B cell (primary cell): ENCODE measurements around the gene NCMAP. TPM values are rescaled to one million over a fixed set of nuclear protein-coding genes. Genes with fewer than 3 reads are reported as not detected.

Experiments
- ATAC-seq: fragments of 200-7000 bp; cut with Tn5 transposase; one replicate; pipeline ENCODE4 v1.10.0; 2021; ENCODE audit warnings: low read depth, mild to moderate bottlenecking, moderate number of reproducible peaks, moderate library complexity
- CTCF ChIA-PET: fragments of 350-600 bp; sonication (Branson Sonifier 250); formaldehyde crosslinking; loops from one replicate; lab custom pipeline; 2021; ENCODE audit warnings: antibody characterized with exemption, inconsistent platforms; lab: Charles Lee
- POLR2A ChIA-PET: fragments of 350-600 bp; sonication (Branson Sonifier 250); formaldehyde crosslinking; loops from one replicate; lab custom pipeline; 2021; ENCODE audit warnings: antibody characterized with exemption; lab: Charles Lee
- DNase-seq: peaks from one replicate; pipeline ENCODE4 v3.0.0; 2013
- H2AFZ ChIP-seq: 2 replicates; pipeline ENCODE4 v1.6.1; 2012; ENCODE audit warnings: mild to moderate bottlenecking, low read depth, low read length; ENCODE audit not compliant: insufficient read depth, poor library complexity, severe bottlenecking
- H3K27ac ChIP-seq, 2 donors: 1 replicate in 1 of 2; 2 replicates in 1 of 2; pipeline ENCODE4 v1.5.1; 2012 to 2013; ENCODE audit warnings: low read length in 2 of 2, mild to moderate bottlenecking in 2 of 2, moderate library complexity in 1 of 2
- H3K27me3 ChIP-seq, 4 experiments: fragments of 200-600 bp in 1 of 4; sonication (generic) in 1 of 4; replicated peaks in 1 of 4; 1 replicate in 2 of 4; 2 replicates in 2 of 4; pipeline versions ENCODE4 v1.6.1 to v1.7.0; 2013 to 2016; ENCODE audit warnings: low read length in 3 of 4, mild to moderate bottlenecking in 2 of 4, mixed read lengths in 1 of 4, moderate library complexity in 1 of 4; ENCODE audit not compliant: insufficient read depth in 4 of 4, control insufficient read depth in 3 of 4; ENCODE audit errors: control extremely low read depth in 1 of 4
- H3K36me3 ChIP-seq, 2 experiments: replicated peaks in 1 of 2; 1 replicate in 1 of 2; 2 replicates in 1 of 2; pipeline versions ENCODE4 v1.6.1 to v1.7.1; 2013; ENCODE audit warnings: low read length in 1 of 2; ENCODE audit not compliant: insufficient read depth in 2 of 2, control insufficient read depth in 1 of 2; ENCODE audit errors: control extremely low read depth in 1 of 2, extremely low read depth in 1 of 2
- H3K4me1 ChIP-seq, 2 donors: fragments of 200-600 bp in 1 of 2; sonication (generic) in 1 of 2; 1 replicate in 1 of 2; 2 replicates in 1 of 2; pipeline versions ENCODE4 v1.5.1 to v1.6.1; 2013 to 2017; ENCODE audit warnings: low read length in 2 of 2; ENCODE audit not compliant: control insufficient read depth in 2 of 2, insufficient read depth in 2 of 2
- H3K4me2 ChIP-seq: replicated peaks from 2 replicates; pipeline ENCODE3; 2012; ENCODE audit warnings: mild to moderate bottlenecking, low read depth, low read length; ENCODE audit not compliant: poor library complexity, severe bottlenecking
- H3K4me3 ChIP-seq, 5 experiments: fragments of 200-600 bp in 1 of 5; sonication (generic) in 1 of 5; 1 replicate in 3 of 5; 2 replicates in 2 of 5; pipeline versions ENCODE4 v1.5.1 to v1.7.0; 2011 to 2016; ENCODE audit warnings: low read length in 4 of 5, mild to moderate bottlenecking in 4 of 5, low read depth in 2 of 5, control low read depth in 1 of 5, moderate library complexity in 1 of 5; ENCODE audit not compliant: insufficient read depth in 1 of 5; ENCODE audit errors: control extremely low read depth in 1 of 5, extremely low read depth in 1 of 5
- H3K79me2 ChIP-seq: fragments of 200-600 bp; sonication (generic); one replicate; pipeline ENCODE4 v1.6.0; 2016; ENCODE audit warnings: low read length; ENCODE audit not compliant: control insufficient read depth, insufficient read depth
- H3K9ac ChIP-seq: fragments of 200-600 bp; sonication (generic); 2 replicates; pipeline ENCODE4 v1.6.1; 2017; ENCODE audit warnings: mild to moderate bottlenecking, low read length, moderate library complexity
- H3K9me3 ChIP-seq, 3 donors: one replicate each; pipeline versions ENCODE4 v1.6.1 to v1.7.1; 2013; ENCODE audit warnings: low read length in 2 of 3; ENCODE audit not compliant: control insufficient read depth in 2 of 3, insufficient read depth in 1 of 3; ENCODE audit errors: control extremely low read depth in 1 of 3
- H4K20me1 ChIP-seq: 2 replicates; pipeline ENCODE4 v1.6.0; 2012; ENCODE audit warnings: mild to moderate bottlenecking, low read length; ENCODE audit not compliant: insufficient read depth, control insufficient read depth, poor library complexity, severe bottlenecking
- H3K27ac Mint-ChIP-seq: one replicate; pipeline ENCODE4 v1.8.0; 2021; ENCODE audit warnings: mixed read lengths
- H3K27me3 Mint-ChIP-seq: one replicate; pipeline ENCODE4 v1.8.0; 2021; ENCODE audit warnings: mixed read lengths
- H3K4me1 Mint-ChIP-seq: one replicate; pipeline ENCODE4 v1.8.0; 2021; ENCODE audit warnings: mixed read lengths
- H3K4me3 Mint-ChIP-seq: one replicate; pipeline ENCODE4 v1.8.0; 2021; ENCODE audit warnings: mixed read lengths
- H3K9me3 Mint-ChIP-seq: one replicate; pipeline ENCODE4 v1.8.0; 2022; ENCODE audit warnings: mixed read lengths; ENCODE audit not compliant: insufficient read depth
- EZH2 ChIP-seq: IDR thresholded peaks from 2 replicates; pipeline ENCODE4 v1.6.1; 2012; ENCODE audit warnings: borderline replicate concordance, low read depth, mild to moderate bottlenecking, moderate library complexity, low read length; ENCODE audit not compliant: insufficient read depth, poor library complexity, severe bottlenecking
- WGBS: methylation state at CpG from one replicate; pipeline ENCODE4 v1.1.5; 2013; ENCODE audit warnings: missing lambda C conversion rate; ENCODE audit not compliant: insufficient coverage; 5-methylcytosine and 5-hydroxymethylcytosine counted together
- intact Hi-C: fragments of 100-400 bp; cut with micrococcal nuclease; formaldehyde crosslinking; loops from one replicate; pipeline ENCODE4 v1.10.0; 2022
- polyA plus RNA-seq: library from polyadenylated mRNA; depleted of rRNA; stranded (reverse); fragments of >200 nt; gene quantifications from 2 replicates; pipeline ENCODE4 v1.2.3, GENCODE V29; 2012
- total RNA-seq, 2 donors: library from RNA; stranded (reverse); fragments of 120-200 nt in 1 of 2; gene quantifications; 1 replicate in 1 of 2; 2 replicates in 1 of 2; pipeline versions ENCODE4 v1.2.3 to v1.2.4, GENCODE V29; 2013 to 2022
- TF ChIP-seq, protein P1 (sequence below): fragments of 200-600 bp; IDR thresholded peaks from one replicate; pipeline ENCODE4 v1.8.0; 2022; ENCODE audit warnings: antibody characterized with exemption, mild to moderate bottlenecking

NCMAP gene
- total and polyA plus RNA-seq, 2 donors (not counting 1 experiment from before 2014, with no cell fraction given) = not detected

DNA sequence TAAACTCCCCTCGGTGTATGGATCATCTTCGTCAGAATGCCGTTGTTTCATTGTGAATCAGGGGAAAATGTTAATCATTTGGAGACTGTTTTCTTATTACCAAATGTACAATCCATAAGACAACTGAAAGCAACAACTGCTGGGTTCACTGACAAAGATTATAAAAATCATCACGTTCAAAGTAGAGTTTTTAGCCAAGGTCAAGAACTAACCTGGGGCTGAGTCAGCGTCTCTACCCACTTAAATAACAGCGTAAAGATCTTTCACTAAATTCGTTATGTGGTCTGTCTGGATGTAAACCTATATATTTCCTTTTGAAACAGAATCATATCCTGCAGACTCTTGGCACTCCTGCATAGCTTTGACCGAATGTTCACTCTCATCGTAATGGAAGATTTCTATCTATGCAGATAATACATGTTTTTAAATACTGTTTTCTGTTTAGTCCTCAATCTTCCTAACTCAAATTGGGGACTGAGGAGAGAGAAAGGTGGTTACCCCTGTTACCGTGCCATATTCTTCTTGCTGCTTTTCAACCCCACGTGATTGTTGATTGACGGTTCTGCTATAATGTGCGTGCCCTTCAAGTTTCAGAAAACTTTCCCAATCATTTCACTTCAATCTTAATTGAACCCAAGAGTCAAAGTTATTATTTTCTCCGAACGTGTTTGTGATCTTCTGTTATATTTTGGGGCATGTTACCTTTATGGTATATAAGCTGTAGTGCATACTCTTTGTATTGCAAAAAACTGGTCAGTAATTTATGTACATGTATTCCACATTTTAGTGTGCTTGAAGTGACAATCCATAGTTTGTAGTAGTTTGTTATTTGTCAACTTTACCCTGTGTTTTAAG is 15.6 kb upstream of the NCMAP start:
- Mint-ChIP-seq H3K27ac (peak overlapping the region; percentile 64), H3K4me1 (peaks cover 58% of the 10 kb centered on the region), H3K27me3 (no peaks in the 10 kb centered on the region), H3K4me3 (peak overlapping the region; percentile 52), H3K9me3 (no peaks in the 10 kb centered on the region)
- Histone ChIP-seq H3K9me3 (no peaks in the 10 kb centered on the region), H2AFZ (no peak overlapping the region), H3K9ac (peak overlapping the region; percentile 3), H3K4me2 (peak overlapping the region; percentile 41), H3K36me3 (no peaks in the 10 kb centered on the region), H3K27me3 (no peaks in the 10 kb centered on the region), H3K4me3 (no peak overlapping the region), H3K27ac (no peak overlapping the region), H3K4me1 (peaks cover 46 to 51% of the 10 kb centered on the region in 2 donors), H4K20me1 (no peaks in the 10 kb centered on the region), H3K79me2 (peaks cover 8% of the 10 kb centered on the region)
- ATAC-seq (no peak), DNase-seq (no peak)
- intact Hi-C loops = loop anchor here (2.0 kb wide), 2 partner anchors 15 to 103 kb away; partner anchors contain the start of gene SRRM1
- CTCF ChIA-PET = interaction anchor here (0.6 to 1.8 kb wide), 6 partner anchors 12 to 149 kb away, joined by 3 to 7 read pairs (median 4); partner anchors contain the start of genes NIPAL3 and RCAN3
- POLR2A ChIA-PET = interaction anchor here (0.9 kb wide), 1 partner anchor 66 kb away, joined by 3 read pairs; no protein-coding TSS in a partner anchor
- TF ChIP-seq, protein P1, sequence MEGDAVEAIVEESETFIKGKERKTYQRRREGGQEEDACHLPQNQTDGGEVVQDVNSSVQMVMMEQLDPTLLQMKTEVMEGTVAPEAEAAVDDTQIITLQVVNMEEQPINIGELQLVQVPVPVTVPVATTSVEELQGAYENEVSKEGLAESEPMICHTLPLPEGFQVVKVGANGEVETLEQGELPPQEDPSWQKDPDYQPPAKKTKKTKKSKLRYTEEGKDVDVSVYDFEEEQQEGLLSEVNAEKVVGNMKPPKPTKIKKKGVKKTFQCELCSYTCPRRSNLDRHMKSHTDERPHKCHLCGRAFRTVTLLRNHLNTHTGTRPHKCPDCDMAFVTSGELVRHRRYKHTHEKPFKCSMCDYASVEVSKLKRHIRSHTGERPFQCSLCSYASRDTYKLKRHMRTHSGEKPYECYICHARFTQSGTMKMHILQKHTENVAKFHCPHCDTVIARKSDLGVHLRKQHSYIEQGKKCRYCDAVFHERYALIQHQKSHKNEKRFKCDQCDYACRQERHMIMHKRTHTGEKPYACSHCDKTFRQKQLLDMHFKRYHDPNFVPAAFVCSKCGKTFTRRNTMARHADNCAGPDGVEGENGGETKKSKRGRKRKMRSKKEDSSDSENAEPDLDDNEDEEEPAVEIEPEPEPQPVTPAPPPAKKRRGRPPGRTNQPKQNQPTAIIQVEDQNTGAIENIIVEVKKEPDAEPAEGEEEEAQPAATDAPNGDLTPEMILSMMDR = no peak
- no peak for TF ChIP-seq EZH2
- no CpG with 5 or more reads among the region's 15 CpGs for WGBS
